Tibial nerve (tissue), 3 donors: Measurements from ENCODE around the gene NFKBIE.

ENCODE experiments used
- POLR2A ChIP-seq, 2 donors: fragments of 450-650 bp; IDR thresholded peaks; one replicate each; pipeline ENCODE4 v1.6.1; 2017; ENCODE audit warnings: antibody characterized with exemption in 2 of 2, mild to moderate bottlenecking in 2 of 2, moderate library complexity in 2 of 2
- TF ChIP-seq, protein P1 (sequence below), 5 experiments: fragments of 200-600 bp in 3 of 5; fragments of 450-650 bp in 2 of 5; sonication (generic) in 3 of 5; IDR thresholded peaks; one replicate each; pipeline ENCODE4 v1.5.1; 2016 to 2019; ENCODE audit warnings: antibody characterized with exemption in 5 of 5, mild to moderate bottlenecking in 3 of 5, moderate library complexity in 2 of 5

DNA sequence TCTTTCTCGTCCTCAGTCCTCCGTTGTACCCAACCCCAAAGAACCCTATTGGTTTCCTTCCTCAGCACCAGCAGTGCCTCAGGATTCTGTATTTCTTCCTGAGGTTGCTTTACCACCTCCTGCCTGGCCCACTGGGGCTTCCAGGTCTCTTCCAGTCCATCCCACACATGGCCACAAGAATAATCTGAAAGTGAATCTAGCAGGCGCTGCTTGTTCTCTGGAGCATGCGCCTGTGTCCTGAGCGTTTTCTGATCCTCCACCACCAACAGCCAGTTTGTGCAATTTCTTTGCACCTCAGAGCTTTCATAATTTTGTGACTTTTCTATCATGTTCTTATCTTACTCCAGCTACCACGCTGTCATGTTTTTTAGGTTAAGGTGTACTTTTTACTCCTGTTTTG is 30.1 kb downstream of the NFKBIE start:
- TF ChIP-seq POLR2A (IDR thresholded peaks at IDR 0.05) = no peak
- TF ChIP-seq, protein P1, sequence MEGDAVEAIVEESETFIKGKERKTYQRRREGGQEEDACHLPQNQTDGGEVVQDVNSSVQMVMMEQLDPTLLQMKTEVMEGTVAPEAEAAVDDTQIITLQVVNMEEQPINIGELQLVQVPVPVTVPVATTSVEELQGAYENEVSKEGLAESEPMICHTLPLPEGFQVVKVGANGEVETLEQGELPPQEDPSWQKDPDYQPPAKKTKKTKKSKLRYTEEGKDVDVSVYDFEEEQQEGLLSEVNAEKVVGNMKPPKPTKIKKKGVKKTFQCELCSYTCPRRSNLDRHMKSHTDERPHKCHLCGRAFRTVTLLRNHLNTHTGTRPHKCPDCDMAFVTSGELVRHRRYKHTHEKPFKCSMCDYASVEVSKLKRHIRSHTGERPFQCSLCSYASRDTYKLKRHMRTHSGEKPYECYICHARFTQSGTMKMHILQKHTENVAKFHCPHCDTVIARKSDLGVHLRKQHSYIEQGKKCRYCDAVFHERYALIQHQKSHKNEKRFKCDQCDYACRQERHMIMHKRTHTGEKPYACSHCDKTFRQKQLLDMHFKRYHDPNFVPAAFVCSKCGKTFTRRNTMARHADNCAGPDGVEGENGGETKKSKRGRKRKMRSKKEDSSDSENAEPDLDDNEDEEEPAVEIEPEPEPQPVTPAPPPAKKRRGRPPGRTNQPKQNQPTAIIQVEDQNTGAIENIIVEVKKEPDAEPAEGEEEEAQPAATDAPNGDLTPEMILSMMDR (IDR thresholded peaks at IDR 0.05) = no peak
